ENCODE data around the gene BNIP5. TPM values are rescaled to one million over a fixed set of nuclear protein-coding genes. Genes with fewer than 3 reads are reported as not detected.

The BNIP5 gene
- total RNA-seq, 1 experiment from 2014 or later, result not detected

DNA sequence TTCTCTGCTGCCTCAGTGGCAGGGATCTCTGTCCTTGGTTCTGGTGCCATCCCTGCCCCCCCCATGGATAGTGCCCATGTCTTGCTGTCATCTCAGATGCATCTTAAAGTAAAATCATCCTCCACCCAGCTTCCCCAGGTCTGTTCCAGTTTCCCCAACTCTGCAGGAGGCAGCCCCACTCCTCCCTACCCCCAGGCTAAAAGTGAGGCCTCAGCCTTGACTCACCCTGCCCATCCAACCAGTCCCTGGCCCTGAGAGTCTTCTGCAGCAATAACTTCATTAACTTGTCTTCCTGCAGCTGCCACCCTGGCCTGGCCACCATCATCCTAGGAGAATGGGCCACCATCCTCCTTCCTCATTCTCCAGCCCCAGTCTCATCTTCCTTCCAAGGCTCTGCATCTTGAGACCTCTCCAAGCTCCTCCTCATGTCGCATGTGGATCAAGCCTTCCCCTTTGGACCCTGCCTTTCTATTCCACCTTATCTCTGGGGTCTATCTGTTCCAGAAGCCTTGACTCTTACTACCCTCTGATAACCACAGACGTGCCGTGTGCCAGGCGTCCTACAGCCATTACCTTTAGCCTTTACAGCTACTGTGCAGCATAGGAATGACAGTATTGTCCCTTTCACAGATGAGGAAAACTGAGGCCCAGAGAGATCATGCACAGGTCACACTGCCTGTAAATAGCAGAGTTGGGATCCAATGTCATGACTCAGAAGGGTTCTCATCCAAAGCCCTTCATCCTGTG, 68.8 kb downstream of the BNIP5 start:
- TF ChIP-seq, protein P1, sequence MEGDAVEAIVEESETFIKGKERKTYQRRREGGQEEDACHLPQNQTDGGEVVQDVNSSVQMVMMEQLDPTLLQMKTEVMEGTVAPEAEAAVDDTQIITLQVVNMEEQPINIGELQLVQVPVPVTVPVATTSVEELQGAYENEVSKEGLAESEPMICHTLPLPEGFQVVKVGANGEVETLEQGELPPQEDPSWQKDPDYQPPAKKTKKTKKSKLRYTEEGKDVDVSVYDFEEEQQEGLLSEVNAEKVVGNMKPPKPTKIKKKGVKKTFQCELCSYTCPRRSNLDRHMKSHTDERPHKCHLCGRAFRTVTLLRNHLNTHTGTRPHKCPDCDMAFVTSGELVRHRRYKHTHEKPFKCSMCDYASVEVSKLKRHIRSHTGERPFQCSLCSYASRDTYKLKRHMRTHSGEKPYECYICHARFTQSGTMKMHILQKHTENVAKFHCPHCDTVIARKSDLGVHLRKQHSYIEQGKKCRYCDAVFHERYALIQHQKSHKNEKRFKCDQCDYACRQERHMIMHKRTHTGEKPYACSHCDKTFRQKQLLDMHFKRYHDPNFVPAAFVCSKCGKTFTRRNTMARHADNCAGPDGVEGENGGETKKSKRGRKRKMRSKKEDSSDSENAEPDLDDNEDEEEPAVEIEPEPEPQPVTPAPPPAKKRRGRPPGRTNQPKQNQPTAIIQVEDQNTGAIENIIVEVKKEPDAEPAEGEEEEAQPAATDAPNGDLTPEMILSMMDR (conservative IDR thresholded peaks at IDR 0.05; ENCODE audit: low read depth, low read length), result no peak
- no peak for TF ChIP-seq EZH2 (IDR thresholded peaks at IDR 0.05; ENCODE audit: borderline replicate concordance, low read depth, low read length, poor library complexity, severe bottlenecking)
- Histone ChIP-seq H3K27me3 (replicated peaks; ENCODE audit: insufficient read depth, low read depth, low read length, poor library complexity) (no peaks in the 10 kb centered on the region), H3K4me3 (ENCODE audit: low read depth, low read length, poor library complexity, severe bottlenecking) (no peak overlapping the region), H3K36me3 (ENCODE audit: insufficient read depth, low read length, poor library complexity, severe bottlenecking) (no peaks in the 10 kb centered on the region), H3K9me3 (ENCODE audit: low read depth, low read length, poor library complexity, severe bottlenecking) (no peaks in the 10 kb centered on the region), H3K4me1 (ENCODE audit: insufficient read depth, low read length, poor library complexity, severe bottlenecking) (no peaks in the 10 kb centered on the region), H3K27ac (ENCODE audit: low read depth, low read length, poor library complexity, severe bottlenecking) (no peak overlapping the region)
- intact Hi-C loops (cut with micrococcal nuclease; ENCODE audit: unreplicated experiment), result no loop called here
- ChIA-PET POLR2A (ENCODE audit: low non-redundant PET) (no interaction called here), CTCF (no interaction called here)
- BruUV-seq (replicated peaks), result no TSS peak
- no peak for DNase-seq (ENCODE audit: low spot score)

DNA sequence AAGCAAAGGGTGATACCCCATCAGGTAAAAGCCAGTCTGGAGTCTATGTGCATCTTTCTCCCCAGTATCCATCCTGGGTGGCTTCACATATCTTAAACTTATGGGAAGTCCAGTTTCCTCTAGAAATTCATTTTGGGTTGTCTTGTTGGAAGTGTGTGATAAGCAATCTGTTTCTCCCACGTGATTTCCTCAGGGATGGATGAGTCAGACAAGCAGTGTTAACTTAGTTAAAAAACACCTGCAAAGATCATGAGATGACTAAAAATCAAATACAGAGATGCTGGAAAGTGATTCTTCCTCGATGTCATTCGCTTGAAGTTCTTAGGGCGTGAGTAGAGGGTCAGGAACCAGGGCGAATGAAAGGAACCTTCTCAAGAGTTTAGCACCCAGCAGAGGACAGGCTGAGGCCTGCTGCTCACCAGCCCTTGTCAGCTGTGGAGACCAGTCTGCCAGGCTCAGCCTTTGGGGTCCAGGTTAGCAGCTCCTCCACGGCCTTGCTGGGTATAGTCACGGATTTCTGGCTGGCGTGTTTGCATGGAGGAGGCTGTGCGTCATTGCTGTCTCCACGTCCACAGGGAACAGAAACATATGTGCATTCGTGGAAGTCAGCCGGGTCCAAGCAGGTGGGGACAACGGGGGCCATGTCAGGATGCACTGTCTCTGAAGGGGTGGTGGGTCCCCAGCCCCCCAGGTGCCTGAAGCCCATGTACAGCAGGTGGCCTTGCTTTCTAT, 69.6 kb downstream of the BNIP5 start:
- Histone ChIP-seq H3K9me3 (ENCODE audit: low read depth, low read length, poor library complexity, severe bottlenecking) (no peaks in the 10 kb centered on the region), H3K27me3 (replicated peaks; ENCODE audit: insufficient read depth, low read depth, low read length, poor library complexity) (no peaks in the 10 kb centered on the region), H3K27ac (ENCODE audit: low read depth, low read length, poor library complexity, severe bottlenecking) (no peak overlapping the region), H3K4me3 (ENCODE audit: low read depth, low read length, poor library complexity, severe bottlenecking) (no peak overlapping the region), H3K36me3 (ENCODE audit: insufficient read depth, low read length, poor library complexity, severe bottlenecking) (no peaks in the 10 kb centered on the region), H3K4me1 (ENCODE audit: insufficient read depth, low read length, poor library complexity, severe bottlenecking) (no peaks in the 10 kb centered on the region)
- POLR2A ChIA-PET (ENCODE audit: low non-redundant PET), result no interaction called here
- intact Hi-C loops (cut with micrococcal nuclease; ENCODE audit: unreplicated experiment), result no loop called here
- DNase-seq (ENCODE audit: low spot score), result no peak
- no TSS peak for BruUV-seq (replicated peaks)
- CTCF ChIA-PET, result no interaction called here
- no peak for TF ChIP-seq EZH2 (IDR thresholded peaks at IDR 0.05; ENCODE audit: borderline replicate concordance, low read depth, low read length, poor library complexity, severe bottlenecking)
- TF ChIP-seq, protein P1 (conservative IDR thresholded peaks at IDR 0.05; ENCODE audit: low read depth, low read length), result no peak

Other genes with a start within 250 kb of the BNIP5 start
- gene MAPK13, start 206.4 kb downstream of the BNIP5 start, total RNA-seq (2021), result 2.6 and 2.7 TPM in 2 replicates
- gene BRPF3, start 140.1 kb downstream of the BNIP5 start, total RNA-seq (2021), result 33.3 and 39.3 TPM in 2 replicates
- gene PNPLA1, start 66.8 kb downstream of the BNIP5 start, total RNA-seq (2021), result 0.20 and 0.26 TPM in 2 replicates
- gene ETV7, start 50.8 kb upstream of the BNIP5 start, total RNA-seq (2021), result 0.33 and 0.58 TPM in 2 replicates
- 0.13 and 0.21 TPM in 2 replicates for gene PXT1, start 106.0 kb upstream of the BNIP5 start, total RNA-seq (2021)
- 69.7 and 72.6 TPM in 2 replicates for gene KCTD20, start 106.1 kb upstream of the BNIP5 start, total RNA-seq (2021)
- gene STK38, start 210.6 kb upstream of the BNIP5 start, total RNA-seq (2021), result 21.2 and 24.2 TPM in 2 replicates